PC-3 (cell line): Measurements from ENCODE around the gene BEND3. TPM values are rescaled to one million over a fixed set of nuclear protein-coding genes. Genes with fewer than 3 reads are reported as not detected.

ENCODE experiments used
- ATAC-seq: fragments of 200-7000 bp; cut with Tn5 transposase; 2 replicates; pipeline ENCODE4 v1.9.1; 2020; ENCODE audit warnings: mild to moderate bottlenecking, moderate library complexity
- BruUV-seq: library from RNA; stranded (reverse); fragments of 400-500 nt; replicated peaks from 2 replicates; lab custom pipeline; 2021; lab: Mats Ljungman, UMichigan
- CTCF ChIA-PET: fragments of 300-600 bp; sonication (Branson Sonifier 250); formaldehyde crosslinking; loops from one replicate; lab custom pipeline; 2022; ENCODE audit warnings: antibody characterized with exemption; lab: Charles Lee
- POLR2A ChIA-PET: fragments of 300-600 bp; sonication (Branson Sonifier 250); formaldehyde crosslinking; loops from one replicate; lab custom pipeline; 2022; ENCODE audit warnings: antibody characterized with exemption; ENCODE audit not compliant: unreplicated experiment; lab: Charles Lee
- DNase-seq: peaks from one replicate; pipeline ENCODE4 v3.0.0-alpha.2; 2015
- H2AFZ ChIP-seq: fragments of 300-600 bp; sonication (generic); 2 replicates; pipeline ENCODE4 v1.6.0; 2016; ENCODE audit warnings: antibody characterized with exemption, low read length
- H3F3A ChIP-seq: fragments of 300-600 bp; sonication (generic); one replicate; pipeline ENCODE4 v1.6.0; 2017; ENCODE audit warnings: antibody characterized with exemption, low read length, control low read depth, mild to moderate bottlenecking; ENCODE audit not compliant: unreplicated experiment
- H3K27ac ChIP-seq: fragments of 300-600 bp; sonication (generic); 2 replicates; pipeline ENCODE4 v1.5.1; 2016; ENCODE audit warnings: mild to moderate bottlenecking, low read length
- H3K27me3 ChIP-seq: fragments of 300-600 bp; sonication (generic); 2 replicates; pipeline ENCODE4 v1.6.1; 2016; ENCODE audit warnings: low read length, mixed read lengths
- H3K36me3 ChIP-seq: fragments of 300-600 bp; sonication (generic); 2 replicates; pipeline ENCODE4 v1.6.1; 2016; ENCODE audit warnings: low read depth, mixed run types, low read length, mixed read lengths
- H3K4me1 ChIP-seq: fragments of 300-600 bp; sonication (generic); 2 replicates; pipeline ENCODE4 v1.5.1; 2016; ENCODE audit warnings: low read length; ENCODE audit not compliant: insufficient read depth
- H3K4me2 ChIP-seq: fragments of 300-600 bp; sonication (generic); 2 replicates; pipeline ENCODE4 v1.6.0; 2016; ENCODE audit warnings: low read length
- H3K4me3 ChIP-seq: fragments of 300-600 bp; sonication (generic); 2 replicates; pipeline ENCODE4 v1.5.1; 2016; ENCODE audit warnings: mild to moderate bottlenecking, low read length, mixed read lengths
- H3K79me2 ChIP-seq: fragments of 300-600 bp; sonication (generic); 2 replicates; pipeline ENCODE4 v1.6.1; 2017; ENCODE audit warnings: low read length, mixed read lengths
- H3K9ac ChIP-seq: fragments of 300-600 bp; sonication (generic); 2 replicates; pipeline ENCODE4 v1.6.0; 2016; ENCODE audit warnings: mild to moderate bottlenecking, low read length
- H3K9me2 ChIP-seq: fragments of 300-600 bp; sonication (generic); replicated peaks from 2 replicates; pipeline ENCODE4 v1.6.1; 2016; ENCODE audit warnings: mixed run types, low read length, mixed read lengths
- H3K9me3 ChIP-seq: fragments of 300-600 bp; sonication (generic); 2 replicates; pipeline ENCODE4 v1.6.1; 2016; ENCODE audit warnings: low read length, mixed read lengths
- H4K20me1 ChIP-seq: fragments of 300-600 bp; sonication (generic); 2 replicates; pipeline ENCODE4 v1.6.1; 2016; ENCODE audit warnings: low read length, mixed read lengths
- CTCF ChIP-seq: fragments of 300-600 bp; sonication (generic); conservative IDR thresholded peaks from 2 replicates; pipeline ENCODE4 v1.5.1; 2017; ENCODE audit warnings: antibody characterized with exemption, low read depth, mild to moderate bottlenecking, low read length
- EZH2 ChIP-seq: fragments of 300-600 bp; sonication (generic); IDR thresholded peaks from one replicate; pipeline ENCODE4 v1.6.1; 2017; ENCODE audit warnings: antibody characterized with exemption, mild to moderate bottlenecking, low read length; ENCODE audit not compliant: unreplicated experiment
- EZH2phosphoT487 ChIP-seq: fragments of 300-600 bp; sonication (generic); IDR thresholded peaks from 2 replicates; pipeline ENCODE4 v1.6.1; 2018; ENCODE audit warnings: mild to moderate bottlenecking, antibody characterized with exemption, low read length, borderline replicate concordance
- intact Hi-C: fragments of 100-400 bp; cut with micrococcal nuclease; formaldehyde crosslinking; loops from 2 replicates; pipeline ENCODE4 v1.9.0; 2023
- total RNA-seq: library from RNA; depleted of rRNA; stranded (reverse); fragments of >200 nt; gene quantifications from 2 replicates; pipeline ENCODE4 v1.2.3, GENCODE V29; 2014

Gene BEND3
- total RNA-seq, 1 experiment from 2014 or later = 4.5 TPM

- ATAC-seq (no peak), DNase-seq (no peak)
- H3K9me3 ChIP-seq = no peaks in the 10 kb centered on the region
- no TSS peak for BruUV-seq
- H3K4me3 ChIP-seq = no peak overlapping the region
- no peak for TF ChIP-seq CTCF
- no peak for TF ChIP-seq EZH2
- no peak for TF ChIP-seq EZH2phosphoT487
- no peaks in the 10 kb centered on the region for H3K9me2 ChIP-seq
- POLR2A ChIA-PET = no interaction called here
- H3K79me2 ChIP-seq = no peaks in the 10 kb centered on the region
- no peaks in the 10 kb centered on the region for H3K27me3 ChIP-seq
- no peak overlapping the region for H3K9ac ChIP-seq
- H3K36me3 ChIP-seq = no peaks in the 10 kb centered on the region
- H4K20me1 ChIP-seq = no peaks in the 10 kb centered on the region
- H3K27ac ChIP-seq = no peak overlapping the region
- H2AFZ ChIP-seq = no peak overlapping the region
- CTCF ChIA-PET = no interaction called here
- H3K4me1 ChIP-seq = no peaks in the 10 kb centered on the region
- intact Hi-C loops = no loop called here
- no peak overlapping the region for H3K4me2 ChIP-seq
- no peaks in the 10 kb centered on the region for H3F3A ChIP-seq
Measured at GRCh38 chr6:107156617-107157016, 41.3 kb upstream of the BEND3 start.

GRCh38 chr6:107154801-107155160 is 39.5 kb upstream of the BEND3 start:
- H3F3A ChIP-seq = no peaks in the 10 kb centered on the region
- H3K4me1 ChIP-seq = no peaks in the 10 kb centered on the region
- H3K27ac ChIP-seq = no peak overlapping the region
- no peak overlapping the region for H3K4me2 ChIP-seq
- H3K79me2 ChIP-seq = no peaks in the 10 kb centered on the region
- TF ChIP-seq EZH2phosphoT487 (no peak), EZH2 (no peak), CTCF (no peak)
- DNase-seq = no peak
- no peaks in the 10 kb centered on the region for H3K9me2 ChIP-seq
- H3K4me3 ChIP-seq = no peak overlapping the region
- no peaks in the 10 kb centered on the region for H3K9me3 ChIP-seq
- intact Hi-C loops = no loop called here
- BruUV-seq = no TSS peak
- no peak overlapping the region for H2AFZ ChIP-seq
- no peaks in the 10 kb centered on the region for H3K27me3 ChIP-seq
- H3K36me3 ChIP-seq = no peaks in the 10 kb centered on the region
- ChIA-PET POLR2A (no interaction called here), CTCF (no interaction called here)
- no peak for ATAC-seq
- H4K20me1 ChIP-seq = no peaks in the 10 kb centered on the region
- H3K9ac ChIP-seq = no peak overlapping the region

GRCh38 chr6:107154131-107154800 is 39.0 kb upstream of the BEND3 start:
- no peak overlapping the region for H3K27ac ChIP-seq
- no peak for DNase-seq
- POLR2A ChIA-PET = no interaction called here

More at GRCh38 chr6:107154131-107154800, 39.0 kb upstream of the BEND3 start:
- Histone ChIP-seq H3K4me3 (no peak overlapping the region), H3K9ac (no peak overlapping the region), H2AFZ (no peak overlapping the region), H3K79me2 (no peaks in the 10 kb centered on the region), H3K4me2 (no peak overlapping the region), H3K9me2 (no peaks in the 10 kb centered on the region), H4K20me1 (no peaks in the 10 kb centered on the region), H3K27me3 (no peaks in the 10 kb centered on the region), H3K4me1 (no peaks in the 10 kb centered on the region), H3F3A (no peaks in the 10 kb centered on the region), H3K36me3 (no peaks in the 10 kb centered on the region), H3K9me3 (no peaks in the 10 kb centered on the region)
- ATAC-seq = no peak
- TF ChIP-seq EZH2 = no peak
- no peak for TF ChIP-seq CTCF
- no peak for TF ChIP-seq EZH2phosphoT487
- intact Hi-C loops = no loop called here
- no TSS peak for BruUV-seq
- CTCF ChIA-PET = no interaction called here
